OCI-LY7 (cell line): ENCODE results near the gene HOXC11. TPM values are rescaled to one million over a fixed set of nuclear protein-coding genes. Genes with fewer than 3 reads are reported as not detected.
A peak's percentile ranks its signal among the peaks of the same experiment; 100 is the strongest.

ENCODE experiments used
- BruUV-seq: library from RNA; stranded (reverse); fragments of 400-500 nt; replicated peaks from 2 replicates; lab custom pipeline; 2021; lab: Mats Ljungman, UMichigan
- CTCF ChIA-PET: fragments of 300-600 bp; sonication (Branson Sonifier 250); formaldehyde crosslinking; loops from one replicate; lab custom pipeline; 2022; ENCODE audit warnings: antibody characterized with exemption; ENCODE audit not compliant: unreplicated experiment; lab: Charles Lee
- POLR2A ChIA-PET: fragments of 300-600 bp; sonication (Branson Sonifier 250); formaldehyde crosslinking; loops from one replicate; lab custom pipeline; 2022; ENCODE audit warnings: antibody characterized with exemption; lab: Charles Lee
- DNase-seq: peaks from one replicate; pipeline ENCODE4 v3.0.0-alpha.2; 2015; ENCODE audit warnings: low spot score
- H2AFZ ChIP-seq: fragments of 200-600 bp; sonication (generic), shearing (Covaris generic); 2 replicates; pipeline ENCODE4 v1.6.1; 2014; ENCODE audit warnings: mild to moderate bottlenecking, antibody characterized with exemption, low read length, moderate library complexity
- H3K27ac ChIP-seq: fragments of 200-600 bp; sonication (generic); 2 replicates; pipeline ENCODE4 v1.5.1; 2014; ENCODE audit warnings: mixed run types, low read depth, mild to moderate bottlenecking, moderate library complexity, low read length, inconsistent platforms; ENCODE audit not compliant: poor library complexity, severe bottlenecking
- H3K36me3 ChIP-seq: fragments of 200-600 bp; sonication (generic); 2 replicates; pipeline ENCODE4 v1.6.1; 2014; ENCODE audit warnings: mild to moderate bottlenecking, antibody characterized with exemption, low read length, moderate library complexity, mixed read lengths; ENCODE audit not compliant: insufficient read depth
- H3K4me1 ChIP-seq: fragments of 200-600 bp; sonication (generic); 2 replicates; pipeline ENCODE4 v1.5.1; 2014; ENCODE audit warnings: mild to moderate bottlenecking, low read length; ENCODE audit not compliant: insufficient read depth, poor library complexity, severe bottlenecking
- H3K4me2 ChIP-seq: fragments of 200-600 bp; sonication (generic); 2 replicates; pipeline ENCODE4 v1.6.1; 2014; ENCODE audit warnings: mild to moderate bottlenecking, low read length
- H3K4me3 ChIP-seq: fragments of 200-600 bp; sonication (generic); 2 replicates; pipeline ENCODE4 v1.5.1; 2014; ENCODE audit warnings: mild to moderate bottlenecking, low read depth, low read length; ENCODE audit not compliant: poor library complexity, severe bottlenecking
- H3K79me2 ChIP-seq: fragments of 200-600 bp; sonication (generic); 2 replicates; pipeline ENCODE4 v1.6.1; 2016; ENCODE audit warnings: low read depth, mild to moderate bottlenecking, low read length, moderate library complexity, mixed read lengths; ENCODE audit not compliant: insufficient read depth
- H3K9me2 ChIP-seq: fragments of 200-600 bp; sonication (generic); 2 replicates; pipeline ENCODE4 v1.6.1; 2016; ENCODE audit warnings: mild to moderate bottlenecking, low read length, mixed read lengths; ENCODE audit not compliant: insufficient read depth
- H3K9me3 ChIP-seq: fragments of 200-600 bp; sonication (generic); 2 replicates; pipeline ENCODE4 v1.6.1; 2014; ENCODE audit warnings: mild to moderate bottlenecking, mixed run types, low read length, mixed read lengths
- H4K20me1 ChIP-seq: fragments of 200-600 bp; sonication (generic); 2 replicates; pipeline ENCODE4 v1.6.1; 2014; ENCODE audit warnings: mild to moderate bottlenecking, antibody characterized with exemption, low read length, moderate library complexity, mixed read lengths; ENCODE audit not compliant: insufficient read depth
- EZH2phosphoT487 ChIP-seq: fragments of 200-600 bp; sonication (generic); IDR thresholded peaks from 2 replicates; pipeline ENCODE4 v1.6.1; 2018; ENCODE audit warnings: low read depth, borderline replicate concordance, mild to moderate bottlenecking, mixed run types, antibody characterized with exemption, low read length, moderate library complexity, mixed read lengths
- intact Hi-C: fragments of 100-400 bp; cut with micrococcal nuclease; formaldehyde crosslinking; loops from one replicate; pipeline ENCODE4 v1.10.0; 2022; ENCODE audit not compliant: unreplicated experiment
- total RNA-seq, 2 experiments: library from RNA; depleted of rRNA in 1 of 2; stranded (reverse); fragments of >200 nt in 1 of 2; shearing (Covaris generic) in 1 of 2; gene quantifications; 2 replicates each; pipeline ENCODE4 v1.2.3, GENCODE V29; 2014 to 2022
- TF ChIP-seq, protein P1 (sequence below): fragments of 200-600 bp; sonication (generic); conservative IDR thresholded peaks from 2 replicates; pipeline ENCODE4 v1.5.1; 2014; ENCODE audit warnings: mild to moderate bottlenecking, antibody characterized with exemption, low read length, moderate library complexity, mixed read lengths

The HOXC11 gene
- total RNA-seq, 2 experiments from 2014 or later, result 1.4 to 2.7 TPM

DNA sequence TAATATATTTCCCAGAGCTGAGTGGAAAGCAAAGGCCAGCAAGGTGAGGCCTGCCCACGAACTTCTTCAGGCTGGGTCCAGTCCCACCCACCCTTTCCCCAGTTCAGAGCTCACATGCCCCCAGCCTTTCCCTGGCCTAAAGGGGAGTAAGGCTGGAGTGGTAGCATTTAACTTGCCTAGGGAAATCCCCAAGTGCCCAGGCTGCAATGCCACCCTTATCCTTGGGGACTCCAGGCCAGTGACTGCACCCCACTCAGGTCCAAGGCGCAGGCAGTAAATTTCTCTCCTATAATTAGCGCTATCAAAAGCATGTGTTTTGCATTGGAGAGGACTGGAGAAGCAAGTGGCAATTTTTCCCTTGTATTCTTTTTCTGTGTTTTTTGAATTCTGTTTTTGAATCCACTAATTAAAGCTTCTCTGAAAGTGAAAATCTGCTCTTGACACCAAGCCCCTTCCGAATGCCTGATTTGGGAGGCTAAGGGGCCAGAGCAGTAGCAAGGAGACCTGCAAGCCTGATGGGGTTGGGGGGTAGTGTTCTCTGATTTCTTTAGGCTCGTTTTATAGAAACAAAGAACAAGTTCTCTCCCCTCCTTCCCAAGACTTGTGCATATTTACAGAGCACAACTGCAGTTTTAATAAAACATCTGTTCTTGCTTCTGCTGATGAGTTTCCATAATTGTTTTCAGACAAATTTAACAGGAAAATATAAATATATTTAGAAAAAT, 51.8 kb downstream of the HOXC11 start:
- intact Hi-C loops, result no loop called here
- H3K36me3 ChIP-seq, result no peaks in the 10 kb centered on the region
- no peak overlapping the region for H3K4me3 ChIP-seq
- BruUV-seq, result no TSS peak
- H3K4me2 ChIP-seq, result no peak overlapping the region
- H3K79me2 ChIP-seq, result no peaks in the 10 kb centered on the region
- no peaks in the 10 kb centered on the region for H4K20me1 ChIP-seq
- TF ChIP-seq, protein P1, sequence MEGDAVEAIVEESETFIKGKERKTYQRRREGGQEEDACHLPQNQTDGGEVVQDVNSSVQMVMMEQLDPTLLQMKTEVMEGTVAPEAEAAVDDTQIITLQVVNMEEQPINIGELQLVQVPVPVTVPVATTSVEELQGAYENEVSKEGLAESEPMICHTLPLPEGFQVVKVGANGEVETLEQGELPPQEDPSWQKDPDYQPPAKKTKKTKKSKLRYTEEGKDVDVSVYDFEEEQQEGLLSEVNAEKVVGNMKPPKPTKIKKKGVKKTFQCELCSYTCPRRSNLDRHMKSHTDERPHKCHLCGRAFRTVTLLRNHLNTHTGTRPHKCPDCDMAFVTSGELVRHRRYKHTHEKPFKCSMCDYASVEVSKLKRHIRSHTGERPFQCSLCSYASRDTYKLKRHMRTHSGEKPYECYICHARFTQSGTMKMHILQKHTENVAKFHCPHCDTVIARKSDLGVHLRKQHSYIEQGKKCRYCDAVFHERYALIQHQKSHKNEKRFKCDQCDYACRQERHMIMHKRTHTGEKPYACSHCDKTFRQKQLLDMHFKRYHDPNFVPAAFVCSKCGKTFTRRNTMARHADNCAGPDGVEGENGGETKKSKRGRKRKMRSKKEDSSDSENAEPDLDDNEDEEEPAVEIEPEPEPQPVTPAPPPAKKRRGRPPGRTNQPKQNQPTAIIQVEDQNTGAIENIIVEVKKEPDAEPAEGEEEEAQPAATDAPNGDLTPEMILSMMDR, result no peak
- no peak for TF ChIP-seq EZH2phosphoT487
- no peaks in the 10 kb centered on the region for H3K9me2 ChIP-seq
- ChIA-PET POLR2A (interaction anchor here (1.6 to 2.9 kb wide), 2 partner anchors 8 to 166 kb away, joined by 4 to 10 read pairs; partner anchors contain the start of gene HOXC5), CTCF (no interaction called here)
- peaks cover 72% of the 10 kb centered on the region for H3K4me1 ChIP-seq
- H3K9me3 ChIP-seq, result no peaks in the 10 kb centered on the region
- H3K27ac ChIP-seq, result no peak overlapping the region
- no peak for DNase-seq
- H2AFZ ChIP-seq, result no peak overlapping the region; the same call in 1 of the 2 replicates

DNA sequence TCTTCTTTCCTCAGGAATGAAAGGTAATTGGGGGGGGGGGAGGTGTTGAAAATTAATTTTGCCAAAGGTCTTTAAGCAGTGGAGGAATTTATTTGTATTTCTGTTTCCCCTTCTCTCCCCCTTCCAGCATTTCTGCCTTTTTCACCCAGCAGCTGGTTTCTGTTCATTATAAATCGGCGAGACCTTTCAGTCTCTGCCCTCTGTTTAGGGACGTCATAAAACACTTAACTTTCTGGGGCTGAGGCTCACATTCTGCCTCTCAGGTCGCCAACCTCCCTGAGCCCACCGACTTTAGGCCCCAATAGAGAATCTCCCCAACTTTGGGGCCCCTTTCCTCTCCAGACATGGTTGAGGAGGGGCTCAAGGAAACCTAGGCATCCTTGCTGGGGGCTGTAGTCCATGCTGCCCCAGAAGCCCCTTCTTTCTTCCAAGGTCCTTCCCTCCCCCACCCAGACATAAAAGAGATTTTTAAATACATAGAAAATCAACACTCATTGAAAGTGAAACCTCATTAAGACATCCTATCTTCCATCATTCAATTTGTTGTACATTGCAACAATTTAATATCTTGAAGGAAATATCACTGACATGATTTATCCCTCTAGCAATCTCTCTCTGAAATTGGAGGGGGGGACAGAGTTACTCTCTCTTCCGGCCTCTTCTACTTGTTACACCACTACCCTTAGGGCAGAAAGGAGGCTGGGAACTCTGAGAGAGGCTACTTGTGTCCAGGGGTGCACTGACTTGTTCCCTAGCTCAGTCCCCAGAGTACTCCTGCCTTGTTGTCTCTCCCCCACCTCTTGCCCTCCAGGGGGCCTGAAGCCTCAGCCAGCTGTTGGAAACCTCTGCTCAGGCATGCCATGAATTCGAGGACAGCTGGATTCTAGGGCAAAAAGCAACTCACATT, 52.8 kb downstream of the HOXC11 start:
- CTCF ChIA-PET, result interaction anchor here (1.3 kb wide), 1 partner anchor 166 kb away, joined by 3 read pairs; no protein-coding TSS in a partner anchor
- Histone ChIP-seq H3K4me1 (peaks cover 66% of the 10 kb centered on the region), H3K27ac (no peak overlapping the region), H2AFZ (peak overlapping the region; percentile 51), H4K20me1 (no peaks in the 10 kb centered on the region), H3K4me2 (peak overlapping the region; percentile 53), H3K79me2 (no peaks in the 10 kb centered on the region), H3K36me3 (no peaks in the 10 kb centered on the region), H3K9me3 (no peaks in the 10 kb centered on the region), H3K9me2 (no peaks in the 10 kb centered on the region), H3K4me3 (no peak overlapping the region)
- no peak for TF ChIP-seq EZH2phosphoT487
- TF ChIP-seq, protein P1, result no peak
- BruUV-seq, result no TSS peak
- intact Hi-C loops, result no loop called here
- POLR2A ChIA-PET, result interaction anchor here (0.7 to 0.8 kb wide), 2 partner anchors 108 to 190 kb away, joined by 4 to 6 read pairs; no protein-coding TSS in a partner anchor
- no peak for DNase-seq
